MM.1S (cell line): ENCODE measurements around the gene SCARB2.

Source experiments
- EZH2 ChIP-seq: fragments of 300-600 bp; sonication (generic); optimal IDR thresholded peaks from 2 replicates; pipeline ENCODE3; 2017; ENCODE audit warnings: low read depth, mild to moderate bottlenecking, antibody characterized with exemption, low read length, mixed read lengths
- EZH2phosphoT487 ChIP-seq: fragments of 300-600 bp; sonication (generic); IDR thresholded peaks from 2 replicates; pipeline ENCODE4 v1.6.1; 2018; ENCODE audit warnings: antibody characterized with exemption, low read length
- TF ChIP-seq, protein P1 (sequence below): fragments of 300-600 bp; sonication (generic); IDR thresholded peaks from 2 replicates; pipeline ENCODE4 v1.5.1; 2016; ENCODE audit warnings: antibody characterized with exemption, low read length, mixed read lengths

DNA sequence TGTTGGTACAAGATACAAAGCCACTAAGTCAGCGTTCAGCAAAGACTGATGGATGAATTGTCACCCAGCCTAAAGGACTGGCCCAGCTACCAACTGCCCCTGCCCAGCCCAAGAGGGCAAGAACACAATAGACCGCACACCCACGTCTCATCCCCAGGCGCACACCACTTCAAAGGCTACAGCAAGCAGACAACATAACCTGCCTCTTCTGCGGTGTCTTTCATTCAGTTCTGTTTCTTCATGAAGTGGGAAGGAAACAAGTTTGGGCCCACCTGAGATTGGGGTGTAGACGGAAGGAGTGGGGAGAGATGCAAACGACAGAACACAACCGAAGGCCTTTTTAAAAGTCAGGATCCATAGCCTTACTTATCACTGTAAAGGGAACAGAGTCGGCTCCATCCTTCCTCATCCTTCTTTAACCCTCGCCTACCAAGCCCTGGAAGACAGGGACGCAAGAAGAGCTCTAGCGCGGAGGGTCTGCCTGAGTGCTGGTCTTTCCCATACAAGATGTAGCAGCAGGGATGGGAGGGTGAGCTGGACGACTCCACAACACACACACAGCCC lies 691 bp downstream of the SCARB2 start:
- TF ChIP-seq, protein P1, sequence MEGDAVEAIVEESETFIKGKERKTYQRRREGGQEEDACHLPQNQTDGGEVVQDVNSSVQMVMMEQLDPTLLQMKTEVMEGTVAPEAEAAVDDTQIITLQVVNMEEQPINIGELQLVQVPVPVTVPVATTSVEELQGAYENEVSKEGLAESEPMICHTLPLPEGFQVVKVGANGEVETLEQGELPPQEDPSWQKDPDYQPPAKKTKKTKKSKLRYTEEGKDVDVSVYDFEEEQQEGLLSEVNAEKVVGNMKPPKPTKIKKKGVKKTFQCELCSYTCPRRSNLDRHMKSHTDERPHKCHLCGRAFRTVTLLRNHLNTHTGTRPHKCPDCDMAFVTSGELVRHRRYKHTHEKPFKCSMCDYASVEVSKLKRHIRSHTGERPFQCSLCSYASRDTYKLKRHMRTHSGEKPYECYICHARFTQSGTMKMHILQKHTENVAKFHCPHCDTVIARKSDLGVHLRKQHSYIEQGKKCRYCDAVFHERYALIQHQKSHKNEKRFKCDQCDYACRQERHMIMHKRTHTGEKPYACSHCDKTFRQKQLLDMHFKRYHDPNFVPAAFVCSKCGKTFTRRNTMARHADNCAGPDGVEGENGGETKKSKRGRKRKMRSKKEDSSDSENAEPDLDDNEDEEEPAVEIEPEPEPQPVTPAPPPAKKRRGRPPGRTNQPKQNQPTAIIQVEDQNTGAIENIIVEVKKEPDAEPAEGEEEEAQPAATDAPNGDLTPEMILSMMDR: no peak
- TF ChIP-seq EZH2 (no peak), EZH2phosphoT487 (no peak)
